AG04449 (cell line): ENCODE data around the gene ZBTB2.
"Not testable (repeated sequence)": the region's sequence is repeated elsewhere in the genome, so short reads cannot be mapped to it uniquely, and the experiment has no call there.

Source experiments
- CTCF ChIA-PET: fragments of 350-600 bp; formaldehyde crosslinking; extraction: SDS; loops from one replicate; lab custom pipeline; 2021; ENCODE audit warnings: antibody characterized with exemption; lab: Yijun Ruan, JAX
- POLR2A ChIA-PET: fragments of 400-600, 350-600 bp; formaldehyde crosslinking; extraction: SDS; loops from one replicate; lab custom pipeline; 2020; ENCODE audit warnings: antibody characterized with exemption, inconsistent platforms; lab: Yijun Ruan, JAX
- DNase-seq: peaks from one replicate; pipeline ENCODE4 v3.0.0-alpha.2; 2010; ENCODE audit warnings: low read depth, low spot score
- H3K4me3 ChIP-seq: 2 replicates; pipeline ENCODE4 v1.5.1; 2011; ENCODE audit warnings: low read depth, mild to moderate bottlenecking, control low read depth, low read length
- CTCF ChIP-seq: IDR thresholded peaks from one replicate; pipeline ENCODE4 v1.5.1; 2011; ENCODE audit warnings: mild to moderate bottlenecking, moderate library complexity, low read length, control low read depth, inconsistent platforms; ENCODE audit not compliant: insufficient read depth; ENCODE audit errors: missing control alignments

The ZBTB2 gene

GRCh38 chr6:151320140-151320539 lies 71.2 kb downstream of the ZBTB2 start:
- CTCF ChIA-PET = interaction anchor here (19.1 kb wide), 1 partner anchor 304 kb away, joined by 573 read pairs; no protein-coding TSS in a partner anchor
- H3K4me3 ChIP-seq = no peak overlapping the region
- POLR2A ChIA-PET = no interaction called here
- no peak for DNase-seq
- TF ChIP-seq CTCF = no peak

GRCh38 chr6:151317995-151318365 lies 73.4 kb downstream of the ZBTB2 start:
- POLR2A ChIA-PET = interaction anchor here (0.6 kb wide), 2 partner anchors 128 to 277 kb away, joined by 3 read pairs; no protein-coding TSS in a partner anchor

DNA sequence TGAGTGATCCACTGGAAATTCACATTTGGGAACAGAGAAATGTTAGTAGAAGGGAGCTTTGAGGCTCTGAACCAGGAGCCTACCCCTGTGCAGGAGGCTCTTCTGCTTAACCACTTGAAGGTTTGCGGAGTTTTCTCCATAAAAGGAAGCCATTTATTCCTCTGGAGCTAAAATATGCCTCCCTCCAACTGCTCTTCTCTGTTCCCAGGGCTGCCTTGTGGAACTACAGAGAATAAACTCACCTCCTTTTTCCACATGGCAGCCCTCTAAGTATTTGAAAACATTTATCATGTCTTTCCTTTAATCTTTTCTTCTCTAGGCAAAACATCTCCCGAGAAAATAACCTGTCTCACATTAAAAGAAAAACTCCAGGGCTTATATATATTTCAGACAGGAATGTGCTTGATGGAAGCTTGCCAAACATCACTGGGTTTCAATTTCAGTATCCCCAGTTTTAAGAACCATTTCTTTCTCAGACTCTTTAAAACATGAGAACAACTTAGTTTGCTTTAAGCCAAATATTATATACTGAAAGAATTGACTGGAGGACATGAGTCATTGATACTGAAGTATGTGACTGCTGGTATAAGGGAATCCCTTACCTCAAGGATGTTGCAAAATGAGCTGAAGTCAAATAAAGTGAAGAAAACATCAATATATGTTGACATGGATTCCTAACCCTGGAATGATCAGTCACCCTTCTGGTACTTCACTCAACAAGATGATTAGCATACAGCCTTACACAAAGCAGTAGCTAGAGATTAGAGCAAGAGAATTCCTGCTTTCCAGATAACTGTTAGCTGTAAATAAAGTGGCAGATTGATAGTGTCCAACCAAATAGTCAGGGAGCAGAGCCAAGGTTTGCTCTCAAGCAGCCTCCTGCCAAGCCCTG lies 74.0 kb downstream of the ZBTB2 start:
- DNase-seq = peak; percentile 86
- CTCF ChIA-PET = interaction anchor here (1.0 to 3.5 kb wide), 7 partner anchors 9 to 425 kb away, joined by 3 to 22 read pairs (median 5); no protein-coding TSS in a partner anchor
- no peak for TF ChIP-seq CTCF
- POLR2A ChIA-PET = interaction anchor here (0.6 kb wide), 3 partner anchors 129 to 276 kb away, joined by 3 to 4 read pairs (median 3); no protein-coding TSS in a partner anchor
- H3K4me3 ChIP-seq = no peak overlapping the region

More at GRCh38 chr6:151317995-151318365, 73.4 kb downstream of the ZBTB2 start:
- TF ChIP-seq CTCF = no peak
- H3K4me3 ChIP-seq = no peak overlapping the region
- DNase-seq = no peak
- CTCF ChIA-PET = interaction anchor here (1.1 to 3.5 kb wide), 5 partner anchors 9 to 424 kb away, joined by 4 to 22 read pairs (median 5); no protein-coding TSS in a partner anchor

DNA sequence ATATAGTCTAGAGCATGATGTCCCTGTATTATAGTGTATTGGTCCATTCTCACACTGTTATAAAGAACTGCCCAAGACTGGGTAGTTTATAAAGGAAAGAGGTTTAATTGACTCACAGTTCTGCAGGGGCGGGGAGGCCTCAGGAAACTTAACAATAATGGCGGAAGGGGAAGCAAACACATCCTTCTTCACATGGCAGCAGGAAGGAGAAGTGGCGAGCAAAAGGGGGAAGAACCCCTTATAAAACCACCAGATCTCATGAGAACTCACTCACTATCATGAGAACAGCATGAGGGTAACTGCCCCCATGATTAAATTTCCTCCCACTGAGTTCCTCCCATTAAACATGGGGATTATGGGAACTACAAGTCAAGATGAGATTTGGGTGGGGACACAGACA lies 75.7 kb downstream of the ZBTB2 start:
- CTCF ChIA-PET = interaction anchor here (2.8 kb wide), 1 partner anchor 8 kb away, joined by 16 read pairs; no protein-coding TSS in a partner anchor
- DNase-seq, POLR2A ChIA-PET, H3K4me3 ChIP-seq: not testable (repeated sequence)
